OCI-LY3 (cell line): Measurements from ENCODE around the gene CAAP1.

Experiments used
- CTCF ChIP-seq: fragments of 200-600, 300-600 bp; sonication (generic); IDR thresholded peaks from 2 replicates; pipeline ENCODE4 v1.5.1; 2014; ENCODE audit warnings: antibody characterized with exemption, low read length, low read depth
- EZH2phosphoT487 ChIP-seq: fragments of 200-600 bp; shearing (Covaris generic); IDR thresholded peaks from 2 replicates; pipeline ENCODE4 v1.6.1; 2018; ENCODE audit warnings: antibody characterized with exemption, mixed run types, low read depth

GRCh38 chr9:26940779-26941178 lies 48.2 kb upstream of the CAAP1 start:
- TF ChIP-seq CTCF (no peak), EZH2phosphoT487 (no peak)
